ENCODE results near the gene SLC6A3.
"Not testable (repeated sequence)": the region's sequence is repeated elsewhere in the genome, so short reads cannot be mapped to it uniquely, and the experiment has no call there.

SLC6A3 gene

DNA sequence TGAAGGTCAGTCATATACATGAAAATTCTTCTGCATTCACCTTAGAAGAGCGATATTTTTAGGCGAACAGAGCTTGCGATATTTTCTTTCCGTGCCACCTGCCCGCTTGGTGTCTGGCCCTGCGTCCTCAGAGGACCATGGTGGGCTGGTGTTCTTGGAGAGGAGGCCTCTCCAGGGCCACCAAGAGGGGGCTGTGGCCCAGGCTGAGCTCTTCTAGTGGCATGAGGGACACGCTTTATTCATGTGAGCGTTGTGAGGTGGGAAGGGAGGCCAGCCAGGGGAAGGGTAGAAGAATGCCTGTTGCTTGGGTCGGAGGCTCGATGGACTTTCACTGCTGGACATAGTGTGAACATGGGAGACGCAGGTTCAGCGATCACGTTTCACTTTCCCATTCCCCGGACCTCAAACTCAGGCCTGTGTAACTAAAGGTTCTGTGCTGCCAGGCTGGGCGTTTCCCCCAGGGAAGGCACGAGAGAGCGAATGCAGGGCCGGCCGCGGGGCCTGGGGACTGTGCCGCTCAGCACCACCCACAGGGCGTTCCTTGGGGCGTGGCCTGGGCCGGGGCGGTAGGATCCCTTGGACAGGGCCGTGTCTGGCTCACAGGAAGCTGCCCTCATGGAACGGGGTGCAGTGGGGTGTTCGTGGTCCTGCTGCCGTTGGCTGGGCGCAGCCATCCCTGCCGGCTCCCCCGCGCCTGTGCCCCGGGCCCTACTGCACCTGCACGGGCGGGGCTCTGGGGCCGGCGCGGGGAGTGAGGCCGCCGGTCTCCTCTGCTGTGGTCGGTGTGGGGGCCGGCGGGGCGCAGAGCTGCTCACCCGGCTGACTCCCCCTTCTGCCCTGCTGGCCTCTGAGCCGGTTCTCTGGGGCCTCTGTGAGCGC, 59.6 kb downstream of the SLC6A3 start:
- peak; percentile 86 for DNase-seq

DNA sequence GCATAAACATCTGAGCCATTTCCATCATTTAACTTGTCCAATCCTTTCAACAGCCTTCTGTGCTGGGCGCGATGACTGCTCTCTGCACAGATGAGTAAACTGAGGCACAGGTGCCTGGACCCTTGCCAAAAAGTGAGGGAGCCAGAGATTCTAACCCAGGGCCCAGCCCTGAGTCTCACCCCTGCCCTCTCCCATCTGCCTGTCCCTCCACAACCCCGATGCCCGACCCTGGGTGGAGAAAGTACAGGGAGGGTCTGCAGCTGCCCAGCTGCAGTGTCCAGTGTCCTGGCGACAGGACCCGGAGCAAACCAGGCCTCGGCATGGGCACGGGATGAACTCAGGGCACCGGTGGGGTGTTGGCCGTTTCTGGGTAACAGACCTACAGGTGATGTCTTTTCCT, 60.7 kb downstream of the SLC6A3 start:
- DNase-seq: no peak

GRCh38 chr5:1383886-1384401, 61.3 kb downstream of the SLC6A3 start:
- no peak for DNase-seq

- DNase-seq: no peak
These were observed 61.9 kb downstream of the SLC6A3 start for GRCh38 chr5:1383344-1383743.

GRCh38 chr5:1382248-1382700, 63.0 kb downstream of the SLC6A3 start:
- no peak for DNase-seq

- no peak for DNase-seq
These were observed 63.6 kb downstream of the SLC6A3 start for GRCh38 chr5:1381370-1382247.

GRCh38 chr5:1380910-1381309, 64.3 kb downstream of the SLC6A3 start:
- no peak for DNase-seq

- peak; percentile 59 for DNase-seq
These were observed 65.0 kb downstream of the SLC6A3 start for GRCh38 chr5:1380011-1380817.

DNA sequence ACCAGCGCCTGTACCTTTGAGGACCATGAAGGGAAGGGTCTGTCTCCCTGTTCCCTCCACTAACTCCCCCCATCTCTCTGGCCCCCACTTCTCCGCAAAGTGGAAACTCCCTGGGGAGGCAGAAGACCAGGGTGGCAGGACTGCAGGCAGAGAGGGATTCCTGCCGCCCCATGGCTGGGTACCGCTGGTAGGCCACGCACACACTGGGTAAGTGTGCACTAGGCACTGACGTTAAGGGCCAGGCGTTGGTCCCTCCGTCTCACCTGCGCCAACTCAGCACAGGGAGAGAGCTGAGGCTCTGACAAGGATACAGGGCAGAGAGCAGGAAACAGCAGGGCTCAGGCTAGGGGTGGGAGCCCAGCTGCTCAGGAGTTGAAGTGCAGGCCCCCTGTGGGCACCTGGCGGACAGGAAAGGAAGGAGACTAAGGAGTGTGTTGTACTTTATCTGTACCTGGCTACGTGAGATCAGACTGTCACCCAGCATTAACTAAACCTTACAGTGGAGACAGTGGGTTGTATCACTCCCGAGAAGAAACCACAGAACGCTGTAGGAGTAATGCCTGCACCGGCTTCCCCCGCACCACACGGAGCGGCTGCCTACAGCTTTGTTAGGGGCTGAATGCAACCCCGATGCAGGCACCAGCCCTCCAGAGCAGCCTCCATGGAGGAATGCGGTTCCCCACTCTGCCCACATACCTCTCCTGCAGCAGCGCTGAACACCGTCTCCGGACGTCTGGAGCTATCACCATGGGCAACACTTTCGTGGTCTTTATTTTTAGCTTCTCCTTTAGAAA, 66.2 kb downstream of the SLC6A3 start:
- DNase-seq: no peak

DNA sequence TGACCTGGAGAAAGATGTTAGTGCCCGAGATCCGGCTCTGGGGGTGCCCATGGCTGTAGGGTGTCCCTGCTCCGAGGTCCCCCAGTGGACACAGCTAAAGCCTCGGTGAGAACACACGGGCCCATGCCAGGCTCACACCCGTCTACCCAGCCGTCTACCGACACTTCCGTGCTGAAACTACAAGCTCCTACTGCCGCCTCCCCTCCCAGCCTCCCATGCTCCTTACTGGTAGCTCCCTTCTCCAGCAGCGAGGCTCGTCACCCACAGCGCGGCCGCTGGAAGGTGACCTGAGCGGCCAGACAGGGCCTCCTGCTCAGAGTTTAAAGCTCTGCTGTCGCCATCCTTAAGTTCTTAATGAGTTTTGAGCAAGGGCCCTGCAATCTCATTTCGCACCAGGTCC, 67.1 kb downstream of the SLC6A3 start:
- DNase-seq: no peak

DNA sequence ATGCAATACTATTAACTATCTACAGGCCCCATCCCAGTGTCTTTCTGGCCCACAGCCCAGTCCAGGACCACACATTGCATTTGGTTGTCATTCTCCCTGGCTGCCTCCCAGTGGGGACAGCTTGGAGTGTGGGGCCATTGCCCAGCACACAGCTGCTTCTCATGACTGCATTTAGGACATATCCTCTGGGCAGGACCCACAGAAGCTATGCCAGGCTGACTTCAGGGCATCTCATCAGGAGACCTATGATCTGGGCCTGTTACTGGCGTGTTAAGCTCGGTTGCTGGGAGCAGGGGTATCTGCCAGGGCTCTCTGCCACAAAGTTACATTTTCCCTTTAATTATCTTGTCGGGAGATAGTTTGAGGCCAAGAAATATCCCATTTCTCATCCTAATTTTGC, 68.3 kb downstream of the SLC6A3 start:
- DNase-seq: no peak

DNA sequence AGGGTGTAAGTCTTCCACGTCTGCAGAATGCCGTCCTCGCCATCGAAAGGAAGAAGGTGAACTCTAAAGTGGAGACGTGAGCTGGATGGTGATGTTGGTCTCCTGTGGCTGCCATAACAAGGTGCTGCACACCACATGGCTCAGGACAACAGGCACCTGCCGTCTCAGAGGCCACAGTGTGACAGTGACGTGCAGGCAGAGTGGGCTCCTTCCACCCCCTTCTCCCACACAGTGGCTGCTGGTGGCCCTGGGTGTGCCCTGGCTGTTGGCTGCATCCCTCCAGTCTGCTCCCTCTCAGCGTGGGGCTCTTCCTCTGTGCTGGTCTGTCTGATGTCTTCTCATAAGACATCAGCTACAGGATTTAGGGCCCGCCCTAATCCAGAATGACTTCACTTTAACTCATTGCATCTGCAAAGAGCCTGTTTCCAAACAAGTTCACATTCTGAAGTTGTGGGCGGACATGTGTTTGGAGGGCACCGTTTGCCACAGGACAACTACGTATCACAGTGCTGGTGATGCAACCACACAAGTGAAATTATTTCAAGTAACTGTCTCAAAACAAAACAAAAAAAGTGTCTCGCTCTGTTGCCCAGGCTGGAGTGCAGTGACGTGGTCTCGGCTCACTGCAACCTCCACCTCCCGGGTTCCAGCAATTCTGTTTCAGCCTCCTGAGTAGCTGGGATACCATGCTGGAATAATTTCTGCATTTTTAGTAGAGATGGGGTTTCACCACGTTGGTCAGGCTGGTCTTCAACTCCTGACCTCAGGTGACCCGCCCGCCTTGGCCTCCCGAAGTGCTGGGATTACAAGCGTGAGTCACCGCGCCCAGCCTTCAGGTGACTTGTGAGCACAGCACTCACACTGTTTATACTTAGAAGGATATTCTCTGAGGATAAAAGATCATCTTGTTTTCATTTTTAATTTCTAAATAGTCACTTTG, 69.1 kb downstream of the SLC6A3 start:
- no peak for DNase-seq

GRCh38 chr5:1374679-1375055, 70.6 kb downstream of the SLC6A3 start:
- no peak for DNase-seq

GRCh38 chr5:1374030-1374678, 71.1 kb downstream of the SLC6A3 start:
- DNase-seq: peak; percentile 46

GRCh38 chr5:1371972-1372342, 73.3 kb downstream of the SLC6A3 start:
- DNase-seq: not testable (repeated sequence)

DNA sequence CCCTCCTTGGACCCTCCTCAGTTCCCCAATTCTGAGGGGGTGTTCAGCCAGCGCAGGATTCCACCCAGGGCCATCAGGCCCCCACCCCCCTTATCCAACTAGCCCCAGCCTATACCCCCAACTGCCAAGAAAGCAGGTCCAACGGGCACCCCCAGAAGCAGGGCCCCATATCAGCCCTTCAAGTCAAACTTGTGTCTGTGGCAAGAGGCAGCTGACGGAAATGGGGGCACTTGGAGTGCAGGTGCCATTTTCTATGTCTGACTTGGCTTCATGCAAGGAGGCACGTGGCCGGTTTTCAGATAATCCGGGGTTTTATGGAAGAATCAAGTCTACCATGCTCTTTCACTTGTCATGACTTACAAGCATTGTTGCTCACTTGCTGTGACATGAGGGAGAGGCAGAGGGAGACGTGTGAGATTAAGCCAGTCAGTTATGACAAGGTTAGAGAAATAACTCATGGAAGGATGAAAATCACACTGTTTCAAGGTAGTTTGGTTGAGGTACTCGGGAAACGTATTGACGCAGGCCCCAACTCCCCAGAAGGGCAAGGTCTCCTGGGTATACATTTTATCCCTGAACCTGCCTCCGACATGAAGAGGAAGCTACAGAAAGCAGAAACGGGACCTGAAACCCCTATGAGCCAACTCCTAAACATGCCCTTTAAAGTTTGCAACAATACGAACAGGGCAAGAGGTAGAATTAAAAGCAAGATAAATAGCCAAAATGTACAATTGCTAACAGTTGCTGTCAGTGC, 73.8 kb downstream of the SLC6A3 start:
- peak; percentile 30 for DNase-seq

- no peak for DNase-seq
These were observed 75.2 kb downstream of the SLC6A3 start for GRCh38 chr5:1370006-1370405.

DNA sequence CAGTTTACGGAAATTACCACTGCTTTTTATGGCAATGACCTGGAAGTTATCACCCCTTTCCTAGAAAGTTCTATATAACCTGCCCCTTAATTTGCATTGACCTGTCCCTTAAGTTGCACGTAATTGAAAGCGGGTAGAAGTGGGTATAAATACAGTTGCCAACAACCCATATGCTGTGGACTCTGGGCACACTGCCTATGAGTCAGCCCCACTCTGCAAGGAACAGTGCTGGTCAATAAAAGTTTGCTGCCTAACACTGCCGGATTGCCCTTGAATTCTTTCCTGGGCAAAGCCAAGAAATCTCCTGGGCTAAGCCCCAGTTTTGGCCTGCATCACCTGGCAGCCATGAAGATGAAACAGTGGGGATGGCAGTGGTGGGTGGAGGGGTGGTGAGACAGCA, 76.5 kb downstream of the SLC6A3 start:
- no peak for DNase-seq

- no peak for DNase-seq
These were observed 77.0 kb downstream of the SLC6A3 start for GRCh38 chr5:1368236-1368635.
